Caco-2 (cell line): ENCODE data around the gene B9D2. TPM values are rescaled to one million over a fixed set of nuclear protein-coding genes. Genes with fewer than 3 reads are reported as not detected.

Experiments
- BruUV-seq: library from RNA; stranded (reverse); fragments of 400-500 nt; replicated peaks from 2 replicates; lab custom pipeline; 2021; lab: Mats Ljungman, UMichigan
- CTCF ChIA-PET: fragments of 300-600 bp; sonication (Branson Sonifier 250); formaldehyde crosslinking; loops from one replicate; lab custom pipeline; 2022; ENCODE audit warnings: antibody characterized with exemption; lab: Charles Lee
- POLR2A ChIA-PET: fragments of 300-600 bp; sonication (Branson Sonifier 250); formaldehyde crosslinking; loops from one replicate; lab custom pipeline; 2022; ENCODE audit warnings: antibody characterized with exemption; lab: Charles Lee
- DNase-seq, 2 experiments: peaks; one replicate each; pipeline versions ENCODE4 v3.0.0 to v3.0.0-alpha.2; 2020 to 2022
- H3K27me3 ChIP-seq: replicated peaks from 2 replicates; pipeline ENCODE4 v1.6.0; 2011; ENCODE audit warnings: low read length; ENCODE audit not compliant: control insufficient read depth, insufficient read depth
- H3K36me3 ChIP-seq: 2 replicates; pipeline ENCODE4 v1.5.1; 2011; ENCODE audit warnings: low read length; ENCODE audit not compliant: control insufficient read depth, insufficient read depth
- H3K4me1 ChIP-seq: fragments of 250-450 bp; sonication (Bioruptor Pico); 2 replicates; pipeline ENCODE4 v1.5.1; 2020; ENCODE audit warnings: mild to moderate bottlenecking
- H3K4me3 ChIP-seq: 2 replicates; pipeline ENCODE4 v1.5.1; 2011; ENCODE audit warnings: low read depth, mild to moderate bottlenecking, control low read depth, low read length
- H3K9me3 ChIP-seq: fragments of 250-450 bp; sonication (Bioruptor Pico); 2 replicates; pipeline ENCODE4 v1.5.1; 2020; ENCODE audit warnings: mild to moderate bottlenecking, moderate library complexity
- H3K27ac Mint-ChIP-seq: one replicate; pipeline ENCODE4 v1.8.0; 2022; ENCODE audit warnings: mixed read lengths; ENCODE audit not compliant: unreplicated experiment
- H3K27me3 Mint-ChIP-seq: one replicate; pipeline ENCODE4 v1.8.0; 2022; ENCODE audit warnings: mixed read lengths; ENCODE audit not compliant: insufficient read depth, unreplicated experiment
- H3K36me3 Mint-ChIP-seq: one replicate; pipeline ENCODE4 v1.8.0; 2022; ENCODE audit warnings: mild to moderate bottlenecking, mixed read lengths; ENCODE audit not compliant: insufficient read depth, unreplicated experiment
- H3K4me1 Mint-ChIP-seq: one replicate; pipeline ENCODE4 v1.8.0; 2022; ENCODE audit warnings: low read depth, mixed read lengths; ENCODE audit not compliant: unreplicated experiment
- H3K4me3 Mint-ChIP-seq: one replicate; pipeline ENCODE4 v1.8.0; 2022; ENCODE audit warnings: mild to moderate bottlenecking, moderate library complexity, mixed read lengths; ENCODE audit not compliant: unreplicated experiment
- H3K9me3 Mint-ChIP-seq: one replicate; pipeline ENCODE4 v1.8.0; 2022; ENCODE audit warnings: mixed read lengths; ENCODE audit not compliant: unreplicated experiment
- CTCF ChIP-seq, 2 experiments: fragments of 200-600 bp in 1 of 2; IDR thresholded peaks; 1 replicate in 1 of 2; 2 replicates in 1 of 2; pipeline versions ENCODE4 v1.5.1 to v1.8.0; 2011 to 2022; ENCODE audit warnings: antibody characterized with exemption in 1 of 2, control low read depth in 1 of 2, inconsistent platforms in 1 of 2, low read depth in 1 of 2, low read length in 1 of 2, mild to moderate bottlenecking in 1 of 2, moderate library complexity in 1 of 2; ENCODE audit not compliant: insufficient read depth in 1 of 2, severe bottlenecking in 1 of 2, unreplicated experiment in 1 of 2
- intact Hi-C: fragments of 100-400 bp; cut with micrococcal nuclease; formaldehyde crosslinking; loops from one replicate; pipeline ENCODE4 v1.10.0; 2022; ENCODE audit not compliant: unreplicated experiment
- total RNA-seq: library from RNA; stranded (reverse); gene quantifications from 2 replicates; pipeline ENCODE4 v1.2.3, GENCODE V29; 2022

Gene B9D2
- total RNA-seq, 1 experiment from 2014 or later, result 3.6 TPM

GRCh38 chr19:41408256-41408655 is 44.3 kb upstream of the B9D2 start:
- CTCF ChIA-PET, result interaction anchor here (0.6 to 1.4 kb wide), 2 partner anchors 9 to 23 kb away, joined by 7 read pairs; no protein-coding TSS in a partner anchor
- intact Hi-C loops, result no loop called here
- no TSS peak for BruUV-seq

GRCh38 chr19:41407271-41407670 is 43.3 kb upstream of the B9D2 start:
- no peak for DNase-seq
- ChIA-PET POLR2A (no interaction called here), CTCF (interaction anchor here (1.1 kb wide), 1 partner anchor 22 kb away, joined by 3 read pairs; no protein-coding TSS in a partner anchor)
- H3K27ac Mint-ChIP-seq, result no peak overlapping the region
- no peaks in the 10 kb centered on the region for H3K27me3 Mint-ChIP-seq
- H3K36me3 ChIP-seq, result no peaks in the 10 kb centered on the region; the same call in 1 of the 2 replicates
- BruUV-seq, result no TSS peak
- no peaks in the 10 kb centered on the region for H3K9me3 ChIP-seq
- H3K4me1 Mint-ChIP-seq, result peaks cover 16% of the 10 kb centered on the region
- no peak for TF ChIP-seq CTCF (IDR thresholded peaks at IDR 0.05; ENCODE audit: insufficient read depth in 1 of 2, low read depth in 1 of 2, low read length in 1 of 2, severe bottlenecking in 1 of 2, unreplicated experiment in 1 of 2)
- peaks cover 15% of the 10 kb centered on the region for H3K4me1 ChIP-seq
- H3K4me3 ChIP-seq, result no peak overlapping the region
- H3K9me3 Mint-ChIP-seq, result no peaks in the 10 kb centered on the region
- H3K4me3 Mint-ChIP-seq, result no peak overlapping the region
- H3K27me3 ChIP-seq, result no peaks in the 10 kb centered on the region
- peaks cover 13% of the 10 kb centered on the region for H3K36me3 Mint-ChIP-seq
- intact Hi-C loops, result no loop called here

More at GRCh38 chr19:41408256-41408655, 44.3 kb upstream of the B9D2 start:
- no peak for TF ChIP-seq CTCF (IDR thresholded peaks at IDR 0.05; ENCODE audit: insufficient read depth in 1 of 2, low read depth in 1 of 2, low read length in 1 of 2, severe bottlenecking in 1 of 2, unreplicated experiment in 1 of 2)
- Histone ChIP-seq H3K4me3 (no peak overlapping the region), H3K27me3 (no peaks in the 10 kb centered on the region), H3K9me3 (no peaks in the 10 kb centered on the region), H3K4me1 (peaks cover 15% of the 10 kb centered on the region), H3K36me3 (no peaks in the 10 kb centered on the region; the same call in 1 of the 2 replicates)
- Mint-ChIP-seq H3K9me3 (no peaks in the 10 kb centered on the region), H3K27ac (no peak overlapping the region), H3K27me3 (no peaks in the 10 kb centered on the region), H3K4me3 (no peak overlapping the region), H3K36me3 (peaks cover 15% of the 10 kb centered on the region), H3K4me1 (peaks cover 16% of the 10 kb centered on the region)
- POLR2A ChIA-PET, result interaction anchor here (1.3 kb wide), 1 partner anchor 31 kb away, joined by 8 read pairs; no protein-coding TSS in a partner anchor
- no peak for DNase-seq

GRCh38 chr19:41405776-41406175 is 41.8 kb upstream of the B9D2 start:
- Mint-ChIP-seq H3K4me1 (peaks cover 16% of the 10 kb centered on the region), H3K9me3 (no peaks in the 10 kb centered on the region), H3K27ac (no peak overlapping the region), H3K36me3 (peaks cover 8% of the 10 kb centered on the region), H3K27me3 (no peaks in the 10 kb centered on the region), H3K4me3 (no peak overlapping the region)
- no peaks in the 10 kb centered on the region; the same call in 1 of the 2 replicates for H3K36me3 ChIP-seq
- BruUV-seq, result no TSS peak
- H3K27me3 ChIP-seq, result no peaks in the 10 kb centered on the region
- no peaks in the 10 kb centered on the region for H3K9me3 ChIP-seq
- intact Hi-C loops, result no loop called here
- CTCF ChIA-PET, result interaction anchor here (0.7 kb wide), 1 partner anchor 482 kb away, joined by 4 read pairs; no protein-coding TSS in a partner anchor
- H3K4me3 ChIP-seq, result no peak overlapping the region
- POLR2A ChIA-PET, result no interaction called here
- no peak for DNase-seq
- no peak for TF ChIP-seq CTCF (IDR thresholded peaks at IDR 0.05; ENCODE audit: insufficient read depth in 1 of 2, low read depth in 1 of 2, low read length in 1 of 2, severe bottlenecking in 1 of 2, unreplicated experiment in 1 of 2)
- H3K4me1 ChIP-seq, result peaks cover 15% of the 10 kb centered on the region
